Measurements from ENCODE around the gene PPP1R10. TPM values are rescaled to one million over a fixed set of nuclear protein-coding genes. Genes with fewer than 3 reads are reported as not detected.

The PPP1R10 gene
- total and polyA plus RNA-seq, 2 of the 13 experiments (the other 11 are each of a cell fraction or from before 2014, with no cell fraction given) = 26.3 to 38.4 TPM

GRCh38 chr6:30616811-30617564, at the start of gene PPP1R10 (continued):
- TF ChIP-seq ZNF446 (CRISPR knock-in tag; IDR thresholded peaks at IDR 0.05) (no peak; the same call in 1 of the 2 replicates), ZNF354B (CRISPR knock-in tag; IDR thresholded peaks at IDR 0.05) (0 out of 2 replicates have a peak, but pooled peaks have one; percentile 60), ZNF18 (CRISPR knock-in tag; IDR thresholded peaks at IDR 0.05; ENCODE audit: insufficient replicate concordance) (no peak), MTF1 (CRISPR knock-in tag; IDR thresholded peaks at IDR 0.05) (peak; percentile 92), ZNF224 (CRISPR knock-in tag; IDR thresholded peaks at IDR 0.05) (peak; percentile 52; the same call in 1 of the 2 replicates), ONECUT2 (CRISPR knock-in tag; IDR thresholded peaks at IDR 0.05) (0 out of 2 replicates have a peak, but pooled peaks have one; percentile 43), GPN1 (CRISPR knock-in tag; IDR thresholded peaks at IDR 0.05; ENCODE audit: borderline replicate concordance) (no peak), NFKB2 (CRISPR knock-in tag; IDR thresholded peaks at IDR 0.05; ENCODE audit: borderline replicate concordance) (peak; percentile 64), ZNF264 (CRISPR knock-in tag; IDR thresholded peaks at IDR 0.05) (peak; percentile 31; the same call in 1 of the 2 replicates), PBX3 (CRISPR knock-in tag; IDR thresholded peaks at IDR 0.05; ENCODE audit: borderline replicate concordance) (no peak), ZNF512B (CRISPR knock-in tag; IDR thresholded peaks at IDR 0.05; ENCODE audit: borderline replicate concordance) (no peak), PRDM10 (CRISPR knock-in tag; IDR thresholded peaks at IDR 0.05; ENCODE audit: low read depth) (no peak; the same call in none of the 2 replicates), HIC2 (CRISPR knock-in tag; IDR thresholded peaks at IDR 0.05; ENCODE audit: low read depth) (no peak; the same call in 1 of the 2 replicates), TGIF2 (CRISPR knock-in tag; IDR thresholded peaks at IDR 0.05) (peak; percentile 76; the same call in 1 of the 2 replicates), RAD21 (CRISPR knock-in tag; IDR thresholded peaks at IDR 0.05) (no peak; the same call in 1 of the 2 replicates), ZNF580 (CRISPR knock-in tag; IDR thresholded peaks at IDR 0.05; ENCODE audit: borderline replicate concordance, low read depth) (peak; percentile 48)
